ENCODE measurements around the gene ALS2. TPM values are rescaled to one million over a fixed set of nuclear protein-coding genes. Genes with fewer than 3 reads are reported as not detected.

Gene ALS2
- total RNA-seq, 1 experiment from 2014 or later, result 28.1 TPM

- H3K27ac ChIP-seq (ENCODE audit: low read depth, low read length), result no peak overlapping the region
- no peaks in the 10 kb centered on the region for H4K20me1 ChIP-seq (ENCODE audit: insufficient read depth)
- ChIA-PET CTCF (interaction anchor here (1.0 kb wide), 1 partner anchor 527 kb away, joined by 3 read pairs; no protein-coding TSS in a partner anchor), RAD21 (ENCODE audit: low non-redundant PET in 1 of 2, low total read pairs in 2 of 2, uncharacterized antibody in 2 of 2, unreplicated experiment in 2 of 2) (no interaction called here), POLR2A (no interaction called here)
- no peaks in the 10 kb centered on the region for H3K27me3 ChIP-seq (ENCODE audit: insufficient read depth, low read length)
- H3K4me1 ChIP-seq (ENCODE audit: control insufficient read depth in 1 of 2, insufficient read depth in 2 of 2, low read length in 2 of 2), result no peaks in the 10 kb centered on the region
- no peaks in the 10 kb centered on the region for H3K9me2 ChIP-seq (ENCODE audit: insufficient read depth)
- H3K79me2 ChIP-seq (ENCODE audit: insufficient read depth, low read length), result no peaks in the 10 kb centered on the region
- TF ChIP-seq SIN3A (IDR thresholded peaks at IDR 0.05; ENCODE audit: low read depth) (no peak), CTCF (IDR thresholded peaks at IDR 0.05 in 2 of 3, conservative IDR thresholded peaks at IDR 0.05 in 1 of 3; ENCODE audit: borderline replicate concordance in 1 of 3, insufficient read depth in 1 of 3, low read depth in 2 of 3, low read length in 2 of 3) (no peak), SP1 (IDR thresholded peaks at IDR 0.05; ENCODE audit: low read depth) (no peak), FOSL1 (IDR thresholded peaks at IDR 0.05; ENCODE audit: low read depth) (no peak), ZBTB33 (IDR thresholded peaks at IDR 0.05; ENCODE audit: extremely low read depth, insufficient replicate concordance, low read length) (no peak)
- no peak overlapping the region for H3K9ac ChIP-seq (ENCODE audit: low read length)
- intact Hi-C loops (cut with micrococcal nuclease), result no loop called here
- ATAC-seq, result no peak
- DNase-seq (ENCODE audit: low read depth, low spot score), result no peak
- no peak overlapping the region for H3K4me3 ChIP-seq (replicated peaks in 1 of 2; ENCODE audit: low read depth in 1 of 2, low read length in 2 of 2)
- H2AFZ ChIP-seq (ENCODE audit: low read depth, low read length, poor library complexity, severe bottlenecking), result no peak overlapping the region
- peaks cover 5 to 12% of the 10 kb centered on the region in 2 experiments; a peak in 2 of 4 replicates for H3K36me3 ChIP-seq (ENCODE audit: control insufficient read depth in 1 of 2, insufficient read depth in 2 of 2, low read length in 2 of 2)
- no TSS peak for BruUV-seq (replicated peaks)
- H3K4me2 ChIP-seq (ENCODE audit: low read length), result no peak overlapping the region
- H3K9me3 ChIP-seq (ENCODE audit: control insufficient read depth in 1 of 2, insufficient read depth in 1 of 2, low read depth in 1 of 2, low read length in 2 of 2), result no peaks in the 10 kb centered on the region
These were observed 21.9 kb downstream of the ALS2 start for GRCh38 chr2:201758873-201759272.
